ENCODE results near the gene SLC22A17. TPM values are rescaled to one million over a fixed set of nuclear protein-coding genes. Genes with fewer than 3 reads are reported as not detected.

The SLC22A17 gene
- total RNA-seq, 4 donors from 2014 or later: 0.88 to 9.2 (median 3.3) TPM

GRCh38 chr14:23347406-23348296, 5.0 kb downstream of the SLC22A17 start:
- TF ChIP-seq POLR2A (IDR thresholded peaks at IDR 0.05): no peak
- TF ChIP-seq CTCF (IDR thresholded peaks at IDR 0.05): no peak
- intact Hi-C loops (cut with DNase I): no loop called here
- 73 to 97% methylated on average over 5 to 7 of the region's 19 CpGs for WGBS, 2 donors

GRCh38 chr14:23346693-23347405, 5.8 kb downstream of the SLC22A17 start:
- no peak overlapping the region for H3K4me3 ChIP-seq
- DNase-seq: no peak
- H3K27me3 ChIP-seq: peaks cover 0 to 14% (median 0%) of the 10 kb centered on the region in 4 donors
- no peak overlapping the region for H3K27ac ChIP-seq
- H3K36me3 ChIP-seq: no peaks in the 10 kb centered on the region
- intact Hi-C loops (cut with DNase I): no loop called here
- H3K4me1 ChIP-seq: peaks cover 2 to 5% (median 3%) of the 10 kb centered on the region in 3 donors
- TF ChIP-seq POLR2A (IDR thresholded peaks at IDR 0.05): no peak
- no peak for TF ChIP-seq CTCF (IDR thresholded peaks at IDR 0.05)
- H3K9me3 ChIP-seq: no peaks in the 10 kb centered on the region
- 40 to 61% methylated on average over 1 to 3 of the region's 27 CpGs for WGBS, 2 donors

More at GRCh38 chr14:23347406-23348296, 5.0 kb downstream of the SLC22A17 start:
- no peak for DNase-seq
- Histone ChIP-seq H3K27ac (no peak overlapping the region), H3K36me3 (no peaks in the 10 kb centered on the region), H3K4me1 (peaks cover 9 to 13% (median 10%) of the 10 kb centered on the region in 3 donors), H3K4me3 (no peak overlapping the region), H3K9me3 (no peaks in the 10 kb centered on the region), H3K27me3 (peaks cover 0 to 22% (median 0%) of the 10 kb centered on the region in 4 donors)

- DNase-seq: no peak
- no peak overlapping the region for H3K4me3 ChIP-seq
- peaks cover 0 to 7% (median 0%) of the 10 kb centered on the region in 4 donors for H3K27me3 ChIP-seq
- no peaks in the 10 kb centered on the region for H3K9me3 ChIP-seq
- H3K4me1 ChIP-seq: no peaks in the 10 kb centered on the region
- TF ChIP-seq CTCF (IDR thresholded peaks at IDR 0.05): no peak
- no peaks in the 10 kb centered on the region for H3K36me3 ChIP-seq
- 67 to 79% methylated on average over 8 to 9 of the region's 13 CpGs for WGBS, 2 donors
- intact Hi-C loops (cut with DNase I): no loop called here
- no peak overlapping the region for H3K27ac ChIP-seq
These were observed 6.5 kb downstream of the SLC22A17 start for GRCh38 chr14:23345987-23346692.

GRCh38 chr14:23344481-23344880, 8.2 kb downstream of the SLC22A17 start:
- TF ChIP-seq CTCF (IDR thresholded peaks at IDR 0.05): no peak
- no peak for TF ChIP-seq POLR2A (IDR thresholded peaks at IDR 0.05)
- Histone ChIP-seq H3K36me3 (no peaks in the 10 kb centered on the region), H3K27me3 (no peaks in the 10 kb centered on the region), H3K27ac (no peak overlapping the region), H3K4me3 (no peak overlapping the region), H3K9me3 (no peaks in the 10 kb centered on the region), H3K4me1 (no peaks in the 10 kb centered on the region)
- WGBS, 2 donors: 43 to 54% methylated on average over 3 of the region's 3 CpGs
- DNase-seq: no peak
- intact Hi-C loops (cut with DNase I): no loop called here
